Stomach (tissue), 9 donors: ENCODE results near the gene PLCB1. TPM values are rescaled to one million over a fixed set of nuclear protein-coding genes. Genes with fewer than 3 reads are reported as not detected.

Experiments used
- DNase-seq, 2 donors: peaks; one replicate each; pipeline versions ENCODE4 v3.0.0 to v3.0.0-alpha.2; 2013 to 2019
- H3K27ac ChIP-seq, 5 donors: fragments of 200-600 bp in 4 of 5; sonication (generic) in 4 of 5; one replicate each; pipeline ENCODE4 v1.5.1; 2013 to 2019; ENCODE audit warnings: mild to moderate bottlenecking in 1 of 5, moderate library complexity in 1 of 5
- H3K27me3 ChIP-seq, 3 donors: fragments of 200-600 bp; sonication (generic); one replicate each; pipeline ENCODE4 v1.5.1; 2017 to 2019; ENCODE audit warnings: mixed run types in 1 of 3
- H3K36me3 ChIP-seq, 4 donors: fragments of 200-600 bp; sonication (generic); 1 replicate in 3 of 4; 2 replicates in 1 of 4; pipeline ENCODE4 v1.5.1; 2016 to 2019
- H3K4me1 ChIP-seq, 4 donors: fragments of 200-600 bp; sonication (generic); one replicate each; pipeline ENCODE4 v1.5.1; 2016 to 2019
- H3K4me3 ChIP-seq, 4 donors: fragments of 200-600 bp; sonication (generic) in 3 of 4; one replicate each; pipeline ENCODE4 v1.5.1; 2016 to 2019; ENCODE audit warnings: mild to moderate bottlenecking in 1 of 4
- H3K9me3 ChIP-seq, 4 donors: fragments of 200-600 bp; sonication (generic); one replicate each; pipeline ENCODE4 v1.5.1; 2016 to 2019
- CTCF ChIP-seq, 7 experiments: fragments of 450-650 bp in 4 of 7; fragments of 200-600 bp in 3 of 7; sonication (generic) in 3 of 7; IDR thresholded peaks; one replicate each; pipeline ENCODE4 v1.5.1; 2016 to 2019; ENCODE audit warnings: antibody characterized with exemption in 7 of 7, control low read depth in 2 of 7, mild to moderate bottlenecking in 1 of 7
- EP300 ChIP-seq: sonication (generic); formaldehyde crosslinking; IDR thresholded peaks from one replicate; pipeline ENCODE4 v1.6.1; 2017; ENCODE audit warnings: antibody characterized with exemption
- POLR2A ChIP-seq, 4 donors: fragments of 450-650 bp; IDR thresholded peaks; one replicate each; pipeline ENCODE4 v1.6.1; 2016; ENCODE audit warnings: antibody characterized with exemption in 4 of 4, control low read depth in 2 of 4, mild to moderate bottlenecking in 1 of 4, moderate library complexity in 1 of 4
- POLR2AphosphoS5 ChIP-seq, 3 donors: sonication (generic); formaldehyde crosslinking; IDR thresholded peaks; one replicate each; pipeline ENCODE4 v1.6.1; 2016; ENCODE audit warnings: antibody characterized with exemption in 3 of 3
- WGBS, 5 donors: extraction: QIAGEN DNeasy Blood & Tissue Kit in 3 of 5; methylation state at CpG; one replicate each; pipeline versions ENCODE4 v1.1.5 to v1.1.7; 2013 to 2018; 5-methylcytosine and 5-hydroxymethylcytosine counted together
- intact Hi-C: fragments of 100-400 bp; cut with DNase I; formaldehyde crosslinking; loops from one replicate; pipeline ENCODE4 v1.15.1; 2023; ENCODE audit warnings: low total_unique reads
- polyA plus RNA-seq, 3 donors: library from polyadenylated mRNA; stranded (reverse); fragments of 200-250 nt; gene quantifications; one replicate each; pipeline ENCODE4 v1.2.3, GENCODE V29; 2013
- total RNA-seq, 5 donors: library from RNA; depleted of rRNA; stranded (reverse); fragments of >200 nt; gene quantifications; one replicate each; pipeline versions ENCODE4 v1.1.0 to v1.2.3, GENCODE V29; 2014 to 2016
- donor health status: healthy with polysubstance abuse.
- donor health status: Bipolar disorder and iron deficiency.
- donor health status: healthy.

PLCB1 gene
- total and polyA plus RNA-seq, 8 donors: 4.1 to 66.5 (median 11.7) TPM

GRCh38 chr20:8518878-8519277 is 386.8 kb downstream of the PLCB1 start:
- Histone ChIP-seq H3K4me1 (no peaks in the 10 kb centered on the region), H3K9me3 (no peaks in the 10 kb centered on the region), H3K27me3 (no peaks in the 10 kb centered on the region), H3K4me3 (no peak overlapping the region), H3K27ac (no peak overlapping the region), H3K36me3 (no peaks in the 10 kb centered on the region)
- 75 to 84% (median 77%) methylated on average over 4 of the region's 4 CpGs for WGBS, 5 donors
- DNase-seq: no peak
- no peak for TF ChIP-seq POLR2AphosphoS5 (IDR thresholded peaks at IDR 0.05)
- no peak for TF ChIP-seq POLR2A (IDR thresholded peaks at IDR 0.05)
- TF ChIP-seq EP300: no peak
- TF ChIP-seq CTCF (IDR thresholded peaks at IDR 0.05): no peak
- intact Hi-C loops: no loop called here

GRCh38 chr20:8519887-8520286 is 387.8 kb downstream of the PLCB1 start:
- intact Hi-C loops: no loop called here
- Histone ChIP-seq H3K4me3 (no peak overlapping the region), H3K36me3 (no peaks in the 10 kb centered on the region), H3K27me3 (no peaks in the 10 kb centered on the region), H3K27ac (no peak overlapping the region), H3K9me3 (no peaks in the 10 kb centered on the region), H3K4me1 (no peaks in the 10 kb centered on the region)
- DNase-seq: no peak
- no peak for TF ChIP-seq POLR2AphosphoS5 (IDR thresholded peaks at IDR 0.05)
- no peak for TF ChIP-seq EP300
- no peak for TF ChIP-seq POLR2A (IDR thresholded peaks at IDR 0.05)
- no peak for TF ChIP-seq CTCF (IDR thresholded peaks at IDR 0.05)
- WGBS, 5 donors: 85 to 96% (median 92%) methylated on average over 1 of the region's 1 CpG

- no peak for TF ChIP-seq POLR2AphosphoS5 (IDR thresholded peaks at IDR 0.05)
- Histone ChIP-seq H3K4me3 (no peak overlapping the region), H3K9me3 (no peaks in the 10 kb centered on the region), H3K27me3 (no peaks in the 10 kb centered on the region), H3K27ac (no peak overlapping the region), H3K36me3 (no peaks in the 10 kb centered on the region), H3K4me1 (no peaks in the 10 kb centered on the region)
- WGBS, 5 donors: 84 to 89% (median 86%) methylated on average over 4 of the region's 4 CpGs
- no peak for DNase-seq
- intact Hi-C loops: no loop called here
Observed at GRCh38 chr20:8522168-8522567, 390.1 kb downstream of the PLCB1 start.

GRCh38 chr20:8523684-8524083 is 391.6 kb downstream of the PLCB1 start:
- no peaks in the 10 kb centered on the region for H3K27me3 ChIP-seq
- intact Hi-C loops: no loop called here
- WGBS, 5 donors: 69 to 84% (median 76%) methylated on average over 5 of the region's 5 CpGs
- peaks cover 0 to 4% (median 0%) of the 10 kb centered on the region in 4 donors for H3K4me1 ChIP-seq
- H3K4me3 ChIP-seq: no peak overlapping the region
- no peak for DNase-seq
- TF ChIP-seq POLR2A (IDR thresholded peaks at IDR 0.05) (no peak), CTCF (IDR thresholded peaks at IDR 0.05) (peak in 1 of 7 experiments; percentile 14)
- H3K27ac ChIP-seq: no peak overlapping the region
- no peaks in the 10 kb centered on the region for H3K36me3 ChIP-seq
- H3K9me3 ChIP-seq: no peaks in the 10 kb centered on the region

- 51 to 65% (median 55%) methylated on average over 5 of the region's 5 CpGs for WGBS, 5 donors
Observed at GRCh38 chr20:8524101-8525016, 392.3 kb downstream of the PLCB1 start.

More at GRCh38 chr20:8524101-8525016, 392.3 kb downstream of the PLCB1 start:
- intact Hi-C loops: no loop called here
- no peak for DNase-seq
- Histone ChIP-seq H3K4me3 (no peak overlapping the region), H3K36me3 (no peaks in the 10 kb centered on the region), H3K9me3 (no peaks in the 10 kb centered on the region), H3K4me1 (peaks cover 0 to 4% (median 0%) of the 10 kb centered on the region in 4 donors), H3K27ac (no peak overlapping the region), H3K27me3 (no peaks in the 10 kb centered on the region)
- TF ChIP-seq POLR2A (IDR thresholded peaks at IDR 0.05) (no peak), POLR2AphosphoS5 (IDR thresholded peaks at IDR 0.05) (no peak), EP300 (no peak), CTCF (IDR thresholded peaks at IDR 0.05) (no peak)
